ENCODE measurements around the gene ANKRD40CL.

Gene ANKRD40CL

DNA sequence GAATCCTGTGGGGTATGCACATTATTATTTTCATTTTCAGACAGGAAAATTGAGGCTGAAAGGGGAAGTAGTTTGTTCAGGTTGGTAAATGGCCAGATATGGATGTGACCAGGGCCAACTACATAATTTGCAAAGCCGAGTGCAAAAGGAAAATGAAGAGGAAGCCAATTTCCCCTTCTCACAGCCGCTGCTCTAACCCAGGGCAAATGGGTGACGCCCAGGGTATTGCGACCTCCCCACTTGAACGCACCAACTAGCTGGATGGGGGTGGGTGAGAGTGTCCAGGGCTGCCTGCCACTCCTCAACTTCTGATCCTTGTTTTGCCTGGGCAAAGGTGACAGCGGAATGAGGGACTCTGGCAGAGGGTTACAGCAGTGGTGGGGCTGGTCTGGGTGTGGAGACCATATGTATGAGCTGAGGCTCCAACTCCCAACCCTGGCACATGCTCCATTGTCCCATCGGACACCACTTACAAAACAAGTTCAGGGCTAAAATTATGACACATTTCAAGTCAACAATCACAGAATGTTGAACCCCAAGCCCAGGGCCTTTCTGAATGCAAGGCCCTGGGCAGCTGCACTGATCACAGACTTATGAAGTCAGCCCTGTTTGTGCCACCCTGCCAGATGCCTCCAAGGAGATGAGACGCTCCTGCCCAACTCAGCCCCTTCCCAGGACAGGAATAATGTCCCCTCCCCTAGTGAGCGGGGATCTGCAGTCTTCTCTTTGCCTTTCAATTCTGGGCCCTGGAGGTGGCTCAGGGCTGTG lies 1.7 kb downstream of the ANKRD40CL start:
- ATAC-seq (replicated peaks) (peak; percentile 27), DNase-seq (no peak)
- H3K4me3 Mint-ChIP-seq, result peak overlapping the region in 1 of 2 donors; percentile 2
- H3K9me3 Mint-ChIP-seq, result no peaks in the 10 kb centered on the region
- H3K4me1 Mint-ChIP-seq (ENCODE audit: low read depth in 2 of 2), result peaks cover 10 to 18% of the 10 kb centered on the region in 2 donors
- H3K36me3 Mint-ChIP-seq (ENCODE audit: insufficient read depth), result no peaks in the 10 kb centered on the region
- H3K27ac Mint-ChIP-seq, result peak overlapping the region in 1 of 2 donors; percentile 79
- peaks cover 10 to 13% of the 10 kb centered on the region in 2 donors for H3K27me3 Mint-ChIP-seq

DNA sequence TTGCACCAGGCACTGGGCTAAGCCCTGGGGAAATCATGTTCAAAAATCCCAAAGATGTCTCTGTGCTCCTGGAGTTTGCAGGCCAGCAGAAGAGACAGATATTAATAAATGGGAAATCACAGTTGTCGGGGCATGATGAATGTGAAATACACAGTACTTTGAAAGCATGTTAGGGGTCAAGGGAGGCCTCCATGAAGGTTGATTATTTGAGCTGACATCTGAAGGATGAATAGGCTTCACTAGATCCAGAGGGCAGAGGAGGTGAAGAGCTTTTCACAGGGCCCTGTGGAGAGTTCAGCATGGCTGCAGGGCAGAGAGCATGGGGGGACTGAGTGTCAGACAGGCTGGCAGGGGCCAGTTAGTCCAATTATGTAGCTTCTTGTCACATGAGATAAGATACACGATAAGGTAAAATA lies 2.6 kb downstream of the ANKRD40CL start:
- DNase-seq (no peak), ATAC-seq (replicated peaks) (no peak)
- Mint-ChIP-seq H3K4me1 (ENCODE audit: low read depth in 2 of 2) (peaks cover 10 to 18% of the 10 kb centered on the region in 2 donors), H3K36me3 (ENCODE audit: insufficient read depth) (no peaks in the 10 kb centered on the region), H3K27ac (peak overlapping the region in 1 of 2 donors; percentile 7), H3K27me3 (peaks cover 10 to 13% of the 10 kb centered on the region in 2 donors), H3K4me3 (no peak overlapping the region), H3K9me3 (no peaks in the 10 kb centered on the region)

DNA sequence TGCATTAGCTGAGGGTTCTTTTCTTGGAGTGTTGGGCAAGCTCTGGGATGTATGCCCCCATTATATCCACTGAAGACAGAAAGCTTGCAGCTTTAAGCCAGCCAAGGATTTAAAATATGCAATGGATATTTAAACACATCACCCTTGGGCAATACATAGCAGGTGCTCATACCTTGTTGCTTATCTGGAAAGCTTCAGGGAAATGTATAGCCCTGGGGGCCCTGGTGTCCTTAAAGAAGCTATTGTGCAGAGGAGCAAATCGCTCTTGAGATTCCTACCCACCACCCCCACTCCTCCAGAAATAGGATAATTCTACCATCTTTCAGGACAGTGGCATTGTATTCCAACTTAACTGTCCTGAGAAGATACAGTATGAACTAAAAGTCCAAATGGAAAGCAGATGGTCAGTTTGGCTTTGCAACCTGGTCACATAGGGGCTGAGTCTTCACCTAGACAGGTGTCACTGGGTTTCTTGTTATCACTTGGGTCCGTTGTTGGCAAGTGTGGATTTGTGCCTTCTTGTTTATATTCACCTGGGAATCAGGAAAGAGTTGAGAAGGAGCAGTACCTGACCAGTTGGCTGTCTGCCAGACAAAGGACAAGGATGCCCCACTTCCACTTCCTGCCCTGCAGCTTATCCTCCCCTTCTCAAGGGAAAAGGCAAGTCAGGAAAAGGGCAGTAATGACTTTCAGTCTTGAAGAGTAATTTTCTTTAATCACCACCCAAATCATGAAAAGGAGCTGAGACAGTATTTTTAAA lies 3.4 kb downstream of the ANKRD40CL start:
- H3K36me3 Mint-ChIP-seq (ENCODE audit: insufficient read depth), result no peaks in the 10 kb centered on the region
- H3K27me3 Mint-ChIP-seq, result peaks cover 10 to 13% of the 10 kb centered on the region in 2 donors
- H3K9me3 Mint-ChIP-seq, result no peaks in the 10 kb centered on the region
- H3K4me1 Mint-ChIP-seq (ENCODE audit: low read depth in 2 of 2), result peaks cover 11 to 18% of the 10 kb centered on the region in 2 donors
- DNase-seq (no peak), ATAC-seq (replicated peaks) (no peak)
- no peak overlapping the region for H3K27ac Mint-ChIP-seq
- no peak overlapping the region for H3K4me3 Mint-ChIP-seq

DNA sequence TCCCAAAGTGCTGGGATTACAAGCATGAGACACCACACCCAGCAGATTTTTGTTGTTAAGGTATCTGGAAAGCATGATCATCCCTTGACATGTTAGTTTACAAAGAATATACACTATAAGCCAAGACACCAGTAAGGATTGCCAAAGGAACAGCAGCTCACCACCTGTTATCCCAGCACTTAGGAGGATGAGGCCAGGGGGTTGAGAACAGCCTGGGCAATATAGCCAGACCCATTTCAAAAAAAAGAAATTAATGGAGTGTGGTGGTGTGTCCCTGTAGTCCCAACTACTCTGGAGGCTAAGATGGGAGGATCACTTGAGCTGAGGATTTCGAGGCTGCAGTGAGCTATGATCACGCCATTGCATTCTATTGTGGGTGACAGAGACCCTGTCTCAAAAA lies 5.1 kb downstream of the ANKRD40CL start:
- Mint-ChIP-seq H3K9me3 (no peaks in the 10 kb centered on the region), H3K4me1 (ENCODE audit: low read depth in 2 of 2) (peaks cover 14 to 18% of the 10 kb centered on the region in 2 donors), H3K27ac (no peak overlapping the region), H3K36me3 (ENCODE audit: insufficient read depth) (peaks cover 4% of the 10 kb centered on the region), H3K4me3 (no peak overlapping the region), H3K27me3 (peaks cover 10 to 13% of the 10 kb centered on the region in 2 donors)
- no peak for DNase-seq
- no peak for ATAC-seq (replicated peaks)

DNA sequence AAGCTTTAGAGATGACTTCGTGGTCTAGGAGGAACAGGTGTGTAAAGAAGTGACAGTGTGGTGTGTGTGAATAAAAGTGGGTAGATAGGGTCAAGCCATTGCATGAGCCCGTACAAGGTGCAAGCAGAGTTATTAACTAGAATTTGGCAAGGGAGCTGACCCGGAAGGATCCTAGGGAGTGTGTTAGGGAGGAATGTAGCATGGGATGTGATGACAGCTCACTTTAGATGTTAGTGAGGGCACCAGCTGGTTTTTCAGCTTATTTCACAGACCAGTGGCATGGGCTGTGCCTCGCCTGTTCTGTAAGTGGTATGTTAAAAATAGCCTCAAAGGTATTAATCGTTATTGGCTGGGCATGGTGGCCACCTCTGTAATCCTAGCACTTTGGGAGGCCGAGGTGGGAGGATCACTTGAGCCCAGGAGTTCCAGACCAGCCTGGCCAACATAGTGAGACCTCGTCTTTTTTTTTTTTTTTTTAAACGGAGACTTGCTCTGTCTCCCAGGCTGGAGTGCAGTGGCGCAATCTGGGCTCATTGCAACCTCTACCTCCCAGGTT lies 8.3 kb downstream of the ANKRD40CL start:
- H3K27ac Mint-ChIP-seq, result no peak overlapping the region
- H3K27me3 Mint-ChIP-seq, result no peaks in the 10 kb centered on the region
- H3K4me3 Mint-ChIP-seq, result no peak overlapping the region

DNA sequence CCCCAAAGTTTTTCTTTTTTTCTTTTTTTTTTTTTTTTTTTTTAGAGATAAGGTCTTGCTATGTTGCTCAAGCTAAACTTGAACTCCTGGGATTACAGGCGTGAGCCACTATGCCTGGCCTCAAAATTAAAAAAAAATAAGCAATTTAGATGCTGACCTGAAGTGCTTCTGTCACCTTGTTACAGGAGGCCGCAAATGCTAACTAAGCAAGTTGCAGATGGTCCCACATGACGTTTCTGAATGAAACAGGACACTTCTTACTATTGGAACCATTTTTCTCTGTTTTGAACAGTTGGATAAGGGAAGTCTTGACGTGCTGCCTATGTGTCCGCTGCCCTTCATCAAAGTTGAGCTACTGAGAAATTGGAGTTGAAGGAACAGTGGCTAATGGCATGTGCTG lies 8.8 kb downstream of the ANKRD40CL start:
- no peaks in the 10 kb centered on the region for H3K27me3 Mint-ChIP-seq
- no peak overlapping the region for H3K4me3 Mint-ChIP-seq
- DNase-seq (no peak), ATAC-seq (replicated peaks) (no peak)
- peaks cover 34% of the 10 kb centered on the region for H3K36me3 Mint-ChIP-seq (ENCODE audit: insufficient read depth)
- no peak overlapping the region for H3K27ac Mint-ChIP-seq
- peaks cover 2 to 4% of the 10 kb centered on the region in 2 donors for H3K4me1 Mint-ChIP-seq (ENCODE audit: low read depth in 2 of 2)
- H3K9me3 Mint-ChIP-seq, result no peaks in the 10 kb centered on the region

More for the DNA sequence above, 8.3 kb downstream of the ANKRD40CL start:
- no peaks in the 10 kb centered on the region for H3K9me3 Mint-ChIP-seq
- H3K4me1 Mint-ChIP-seq (ENCODE audit: low read depth in 2 of 2), result peaks cover 2 to 4% of the 10 kb centered on the region in 2 donors
- ATAC-seq (replicated peaks), result no peak
- peaks cover 28% of the 10 kb centered on the region for H3K36me3 Mint-ChIP-seq (ENCODE audit: insufficient read depth)
- DNase-seq, result no peak

DNA sequence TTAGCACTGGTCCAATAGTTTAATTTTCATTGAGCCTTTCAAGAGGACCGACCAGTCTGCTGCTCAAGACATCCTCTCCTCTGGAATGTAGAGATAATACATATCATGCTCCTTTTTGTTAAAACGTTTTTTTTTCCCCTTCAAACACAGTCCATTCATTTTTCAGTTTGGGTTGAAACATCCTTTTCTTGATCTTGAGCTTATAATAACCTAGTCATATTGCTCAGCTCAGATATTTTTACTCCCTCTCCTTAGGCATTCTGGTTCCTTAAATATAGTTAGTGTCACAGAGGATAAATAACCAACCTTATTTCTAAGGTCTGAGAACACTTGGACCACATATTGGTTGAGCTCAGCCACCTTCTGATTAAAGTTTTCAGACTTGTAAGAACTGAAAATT lies 12.8 kb downstream of the ANKRD40CL start:
- Mint-ChIP-seq H3K9me3 (no peaks in the 10 kb centered on the region), H3K27ac (peak overlapping the region; percentile 10 to 72), H3K36me3 (ENCODE audit: insufficient read depth) (peaks cover 74% of the 10 kb centered on the region), H3K4me3 (no peak overlapping the region), H3K4me1 (ENCODE audit: low read depth in 2 of 2) (peaks cover 0 to 4% of the 10 kb centered on the region in 2 donors), H3K27me3 (no peaks in the 10 kb centered on the region)
- DNase-seq, result no peak
- no peak for ATAC-seq (replicated peaks)

DNA sequence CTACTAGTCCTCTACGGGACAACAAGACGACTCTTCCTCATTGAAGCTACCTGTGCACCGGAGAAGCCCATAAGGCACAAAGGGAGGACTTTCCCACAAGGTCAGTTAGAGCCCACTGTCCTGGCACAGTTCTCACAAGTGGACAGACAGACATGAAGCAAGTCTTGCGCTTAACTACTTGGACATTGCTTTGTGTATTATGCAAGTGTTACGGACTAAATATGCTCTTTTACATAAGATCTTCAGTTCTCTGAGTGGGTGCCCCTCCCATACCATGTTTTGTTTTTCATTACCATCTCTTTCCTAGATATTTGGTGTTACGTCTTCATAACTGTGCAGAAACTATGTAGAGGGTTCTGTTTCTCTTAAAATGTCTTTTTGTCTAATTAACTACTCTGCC lies 18.1 kb downstream of the ANKRD40CL start:
- Mint-ChIP-seq H3K27me3 (no peaks in the 10 kb centered on the region), H3K36me3 (ENCODE audit: insufficient read depth) (peaks cover 100% of the 10 kb centered on the region), H3K9me3 (no peaks in the 10 kb centered on the region), H3K4me3 (no peak overlapping the region), H3K27ac (peak overlapping the region in 1 of 2 donors; percentile 60), H3K4me1 (ENCODE audit: low read depth in 2 of 2) (peaks cover 2 to 10% of the 10 kb centered on the region in 2 donors)
- DNase-seq (no peak), ATAC-seq (replicated peaks) (no peak)

DNA sequence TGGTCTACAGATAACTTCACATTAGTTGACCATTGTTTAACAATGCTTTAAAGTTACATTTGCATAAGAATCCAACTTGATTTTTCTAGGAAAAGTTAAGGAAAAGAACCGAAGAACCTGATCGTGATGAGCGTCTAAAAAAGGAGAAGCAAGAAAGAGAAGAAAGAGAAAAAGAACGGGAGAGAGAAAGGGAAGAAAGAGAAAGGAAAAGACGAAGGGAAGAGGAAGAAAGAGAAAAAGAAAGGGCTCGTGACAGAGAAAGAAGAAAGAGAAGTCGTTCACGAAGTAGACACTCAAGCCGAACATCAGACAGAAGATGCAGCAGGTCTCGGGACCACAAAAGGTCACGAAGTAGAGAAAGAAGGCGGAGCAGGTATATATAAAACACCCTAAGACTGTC lies 21.7 kb downstream of the ANKRD40CL start:
- Mint-ChIP-seq H3K36me3 (ENCODE audit: insufficient read depth) (peaks cover 100% of the 10 kb centered on the region), H3K4me1 (ENCODE audit: low read depth in 2 of 2) (peaks cover 2 to 13% of the 10 kb centered on the region in 2 donors), H3K4me3 (no peak overlapping the region), H3K27ac (no peak overlapping the region), H3K9me3 (no peaks in the 10 kb centered on the region), H3K27me3 (no peaks in the 10 kb centered on the region)
- no peak for DNase-seq
- no peak for ATAC-seq (replicated peaks)

DNA sequence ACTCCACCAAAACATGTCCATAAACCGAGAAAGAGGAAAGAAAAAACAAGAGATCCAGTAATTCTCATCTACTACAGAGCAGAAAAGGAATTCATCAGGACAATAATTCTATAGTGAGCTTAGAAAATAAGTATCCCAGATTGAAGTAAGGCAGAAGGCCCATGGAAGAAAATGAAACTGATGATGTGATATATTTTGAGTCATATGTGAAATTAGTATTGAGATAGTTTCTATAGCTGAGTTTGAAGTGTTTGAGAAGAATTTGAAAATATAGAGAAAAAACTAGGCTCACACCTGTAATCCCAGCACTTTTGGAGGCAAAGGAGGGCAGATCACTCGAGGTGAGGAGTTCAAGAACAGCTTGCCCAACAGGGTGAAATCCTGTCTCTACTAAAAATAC lies 28.2 kb downstream of the ANKRD40CL start:
- H3K27ac Mint-ChIP-seq, result peak overlapping the region; percentile 42 to 47
- no peaks in the 10 kb centered on the region for H3K9me3 Mint-ChIP-seq
- DNase-seq, result no peak
- ATAC-seq (replicated peaks), result no peak
- no peak overlapping the region for H3K4me3 Mint-ChIP-seq
- H3K4me1 Mint-ChIP-seq (ENCODE audit: low read depth in 2 of 2), result peaks cover 24 to 39% of the 10 kb centered on the region in 2 donors
- peaks cover 80% of the 10 kb centered on the region for H3K36me3 Mint-ChIP-seq (ENCODE audit: insufficient read depth)
- H3K27me3 Mint-ChIP-seq, result no peaks in the 10 kb centered on the region

DNA sequence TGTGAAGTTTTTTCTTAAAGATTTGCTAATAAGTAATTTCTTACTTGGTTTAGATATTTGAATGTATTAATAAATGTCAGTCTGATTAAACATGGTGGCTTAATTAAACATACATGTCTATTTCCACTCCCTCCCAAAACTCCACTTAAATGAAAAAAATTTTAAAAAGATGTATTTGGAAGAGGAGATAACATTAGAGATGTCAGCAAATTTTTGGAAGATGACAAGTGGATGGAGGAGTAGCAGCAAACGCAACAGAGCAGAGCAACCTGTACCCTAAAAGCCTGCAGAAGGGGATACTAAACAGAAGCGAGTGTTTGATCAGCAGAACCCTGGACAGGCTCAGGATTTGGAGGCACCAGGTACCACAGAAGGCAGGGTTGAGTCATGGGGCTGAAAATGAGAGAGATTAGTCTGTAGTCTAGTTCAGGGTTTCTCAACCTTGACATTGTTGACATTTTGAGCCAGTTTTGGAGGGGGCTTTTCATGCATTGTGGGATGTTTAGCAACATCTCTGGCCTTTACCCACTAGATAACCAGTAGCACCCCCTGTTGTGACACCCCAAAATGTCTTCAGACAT lies 30.1 kb downstream of the ANKRD40CL start:
- Mint-ChIP-seq H3K4me1 (ENCODE audit: low read depth in 2 of 2) (peaks cover 30 to 42% of the 10 kb centered on the region in 2 donors), H3K9me3 (no peaks in the 10 kb centered on the region), H3K27ac (peak overlapping the region; percentile 47 to 86)

DNA sequence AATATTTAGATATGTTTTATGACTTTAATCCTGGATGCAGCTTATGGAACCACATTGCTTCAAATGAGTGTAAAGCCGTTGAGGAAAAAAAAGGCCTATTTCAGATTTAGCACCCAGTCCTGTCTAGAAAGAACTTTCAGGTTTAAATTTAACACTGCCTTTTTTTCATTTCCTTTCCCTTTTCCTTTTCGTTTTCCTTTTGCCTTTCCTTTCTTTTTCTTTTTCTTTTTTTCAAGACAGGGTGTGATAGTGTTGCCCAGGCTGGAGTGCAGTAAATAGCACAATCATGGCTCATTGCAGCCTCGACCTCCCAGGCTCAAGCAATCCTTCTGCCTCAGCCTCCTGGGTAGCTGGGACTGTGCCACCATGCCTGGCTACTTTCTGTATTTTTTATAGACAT lies 32.0 kb downstream of the ANKRD40CL start:
- DNase-seq (no peak), ATAC-seq (replicated peaks) (no peak)
- Mint-ChIP-seq H3K9me3 (no peaks in the 10 kb centered on the region), H3K27me3 (no peaks in the 10 kb centered on the region), H3K4me3 (peak overlapping the region in 1 of 2 donors; percentile 57), H3K36me3 (ENCODE audit: insufficient read depth) (peaks cover 50% of the 10 kb centered on the region), H3K4me1 (ENCODE audit: low read depth in 2 of 2) (peaks cover 41 to 55% of the 10 kb centered on the region in 2 donors), H3K27ac (peak overlapping the region in 1 of 2 donors; percentile 86)

More for the DNA sequence above, 30.1 kb downstream of the ANKRD40CL start:
- ATAC-seq (replicated peaks), result no peak
- no peaks in the 10 kb centered on the region for H3K27me3 Mint-ChIP-seq
- DNase-seq, result no peak
- H3K4me3 Mint-ChIP-seq, result peak overlapping the region in 1 of 2 donors; percentile 35
- H3K36me3 Mint-ChIP-seq (ENCODE audit: insufficient read depth), result peaks cover 69% of the 10 kb centered on the region

Data from effector memory CD8-positive, alpha-beta T cell (primary cell).